ENCODE measurements around the gene GKN2. TPM values are rescaled to one million over a fixed set of nuclear protein-coding genes. Genes with fewer than 3 reads are reported as not detected.

Gene GKN2, protein sequence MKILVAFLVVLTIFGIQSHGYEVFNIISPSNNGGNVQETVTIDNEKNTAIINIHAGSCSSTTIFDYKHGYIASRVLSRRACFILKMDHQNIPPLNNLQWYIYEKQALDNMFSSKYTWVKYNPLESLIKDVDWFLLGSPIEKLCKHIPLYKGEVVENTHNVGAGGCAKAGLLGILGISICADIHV
- total RNA-seq (not detected), polyA plus RNA-seq (not detected)

DNA sequence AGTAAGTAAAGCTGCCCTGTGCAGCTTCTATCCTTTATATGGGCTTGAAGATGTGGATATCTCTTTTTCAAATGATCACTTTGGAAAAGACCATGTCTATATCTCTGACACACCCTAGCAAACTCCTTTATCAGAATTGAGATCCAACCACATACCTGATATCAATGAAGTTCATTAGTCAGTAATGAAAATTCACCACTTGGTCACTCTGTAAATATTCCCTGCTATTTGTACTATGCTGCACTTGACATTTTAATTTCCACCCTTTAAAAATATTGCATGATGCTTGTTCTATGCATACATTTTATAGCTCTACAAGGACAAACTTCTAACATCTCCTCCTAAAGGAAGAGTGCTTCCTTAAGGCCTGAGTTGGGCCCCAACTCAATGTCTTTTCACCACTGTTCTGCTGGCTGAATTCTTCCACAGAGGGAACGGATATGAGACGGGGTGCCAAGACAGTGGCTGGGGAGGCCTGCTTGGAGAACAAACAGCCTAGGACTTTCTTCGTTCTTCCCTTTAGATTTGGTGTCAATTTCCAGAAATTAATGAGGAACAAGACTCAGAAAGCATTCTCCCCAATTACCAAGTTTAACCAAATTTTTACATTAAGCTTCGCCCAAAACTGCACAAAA lies at the start of gene GKN2:
GKN2 (minus strand) TSS at position 7 of the 635 bp plus-strand sequence. CDS start 32 bp downstream, outside the sequence.
- no peaks in the 10 kb centered on the region for H3K36me3 ChIP-seq (ENCODE audit: insufficient read depth)
- DNase-seq (ENCODE audit: extremely low spot score): no peak
- H3K4me3 ChIP-seq (ENCODE audit: low read depth, low read length): no peak within 1 kb of the TSS
- H3K27ac ChIP-seq (ENCODE audit: low read depth): no peak within 1 kb of the TSS
- no peaks in the 10 kb centered on the region for H3K4me1 ChIP-seq (ENCODE audit: insufficient read depth)
- WGBS: 87% methylated on average over 4 of the region's 4 CpGs

DNA sequence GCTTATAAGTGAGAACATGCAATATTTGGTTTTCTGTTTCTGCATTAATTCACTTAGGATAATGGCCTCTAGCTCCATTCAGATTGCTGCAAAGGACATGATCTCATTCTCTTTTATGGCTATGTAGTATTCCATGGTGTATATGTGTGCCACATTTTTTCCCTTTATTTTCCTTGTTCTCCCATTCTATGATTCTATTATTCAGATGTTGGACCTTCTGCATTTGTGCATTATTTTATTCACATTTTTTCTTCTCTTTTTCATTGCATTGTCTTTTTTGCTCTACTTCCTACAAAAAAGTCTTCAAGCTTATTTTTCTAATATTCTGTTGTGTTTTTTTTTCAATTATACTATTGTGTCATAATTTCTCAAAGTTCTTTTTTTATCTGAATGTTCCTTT lies 49.2 kb upstream of the GKN2 start:
- Histone ChIP-seq H3K4me3 (ENCODE audit: low read depth, low read length) (no peak overlapping the region), H3K4me1 (ENCODE audit: insufficient read depth) (no peaks in the 10 kb centered on the region), H3K27ac (ENCODE audit: low read depth) (no peak overlapping the region), H3K36me3 (ENCODE audit: insufficient read depth) (no peaks in the 10 kb centered on the region)
- DNase-seq (ENCODE audit: extremely low spot score): no peak

DNA sequence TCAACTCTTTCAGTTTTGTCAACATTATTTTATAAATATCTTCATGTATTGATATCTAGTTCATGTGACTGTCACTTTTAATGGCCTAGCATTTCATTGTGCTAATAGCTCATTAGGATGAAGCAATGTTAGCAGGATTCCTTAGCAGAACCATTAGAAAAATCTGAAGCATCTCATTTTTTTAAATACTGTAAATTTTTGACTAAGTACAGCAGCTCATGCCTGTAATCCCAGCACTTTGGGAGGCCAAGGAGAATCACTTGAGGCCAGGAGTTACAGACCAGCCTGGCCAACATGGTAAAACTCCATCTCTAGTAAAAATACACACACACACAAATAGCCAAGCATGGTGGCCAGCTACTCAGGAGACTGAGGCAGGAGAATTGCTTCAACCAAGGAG lies 44.7 kb upstream of the GKN2 start:
- Histone ChIP-seq H3K27ac (ENCODE audit: low read depth) (no peak overlapping the region), H3K4me1 (ENCODE audit: insufficient read depth) (no peaks in the 10 kb centered on the region), H3K36me3 (ENCODE audit: insufficient read depth) (no peaks in the 10 kb centered on the region), H3K4me3 (ENCODE audit: low read depth, low read length) (no peak overlapping the region)
- DNase-seq (ENCODE audit: extremely low spot score): no peak

DNA sequence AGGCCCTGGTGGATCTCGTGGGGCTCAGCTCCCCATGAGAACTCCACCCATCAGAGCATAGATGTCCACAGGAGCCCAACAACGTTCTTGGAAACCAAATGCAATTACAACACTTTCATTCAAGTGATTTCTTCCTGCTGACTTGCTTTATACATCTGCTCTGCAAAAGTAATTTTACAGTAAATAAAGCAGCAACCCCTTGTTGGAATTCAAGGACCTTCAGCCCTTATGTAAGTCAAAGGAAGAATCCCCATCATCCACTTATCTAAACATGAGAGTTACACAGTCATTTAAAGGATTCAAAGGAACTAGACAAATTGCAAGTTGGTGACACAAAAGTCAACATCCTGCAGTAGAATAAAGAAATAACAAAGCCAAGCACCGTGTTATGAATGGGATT lies 43.2 kb upstream of the GKN2 start:
- no peaks in the 10 kb centered on the region for H3K4me1 ChIP-seq (ENCODE audit: insufficient read depth)
- WGBS: 41% methylated on average over 3 of the region's 3 CpGs
- no peak overlapping the region for H3K27ac ChIP-seq (ENCODE audit: low read depth)
- no peak for DNase-seq (ENCODE audit: extremely low spot score)
- H3K4me3 ChIP-seq (ENCODE audit: low read depth, low read length): no peak overlapping the region
- no peaks in the 10 kb centered on the region for H3K36me3 ChIP-seq (ENCODE audit: insufficient read depth)

DNA sequence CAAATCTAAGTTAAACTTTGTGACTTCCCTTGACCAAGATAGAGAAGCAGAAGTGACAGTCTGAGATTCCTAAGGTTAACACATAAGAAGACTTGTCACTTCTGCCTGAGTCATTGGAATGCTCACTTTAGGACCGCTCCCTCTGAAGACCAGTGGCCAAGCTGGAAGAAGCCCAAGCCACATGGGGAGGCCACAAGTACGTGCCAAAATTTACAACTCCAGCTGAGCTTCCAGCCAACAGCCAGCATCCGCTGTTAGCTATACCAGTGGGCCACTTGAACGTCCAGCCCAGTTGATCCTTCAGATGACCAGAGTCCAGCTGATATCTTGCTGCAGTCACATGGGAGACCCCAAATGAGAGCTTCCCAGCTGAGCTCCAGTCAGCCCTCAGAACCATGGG lies 42.2 kb upstream of the GKN2 start:
- WGBS: 68% methylated on average over 4 of the region's 4 CpGs
- Histone ChIP-seq H3K27ac (ENCODE audit: low read depth) (no peak overlapping the region), H3K4me1 (ENCODE audit: insufficient read depth) (no peaks in the 10 kb centered on the region), H3K36me3 (ENCODE audit: insufficient read depth) (no peaks in the 10 kb centered on the region), H3K4me3 (ENCODE audit: low read depth, low read length) (no peak overlapping the region)
- DNase-seq (ENCODE audit: extremely low spot score): no peak

DNA sequence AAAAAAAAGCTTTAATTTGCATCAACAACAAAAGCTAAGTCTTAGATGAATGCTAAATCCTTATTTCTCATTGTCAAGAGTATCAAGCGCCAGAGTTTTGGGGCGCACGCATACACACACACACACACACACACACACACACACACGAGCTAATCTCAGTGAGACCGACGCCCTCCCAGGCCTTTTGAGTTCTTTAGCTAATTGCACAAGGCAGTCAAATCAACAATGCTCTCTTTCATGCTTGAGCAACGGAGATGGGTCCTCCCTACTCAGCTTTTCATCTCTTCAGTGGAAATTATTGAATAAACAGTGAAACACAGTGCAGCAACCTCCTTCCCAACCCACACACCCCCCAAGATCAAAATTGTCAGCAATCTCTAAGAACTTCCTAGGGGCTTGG lies 41.0 kb upstream of the GKN2 start:
- H3K27ac ChIP-seq (ENCODE audit: low read depth): no peak overlapping the region
- DNase-seq (ENCODE audit: extremely low spot score): no peak
- H3K4me3 ChIP-seq (ENCODE audit: low read depth, low read length): no peak overlapping the region
- H3K4me1 ChIP-seq (ENCODE audit: insufficient read depth): no peaks in the 10 kb centered on the region
- H3K36me3 ChIP-seq (ENCODE audit: insufficient read depth): no peaks in the 10 kb centered on the region
- 86% methylated on average over 7 of the region's 7 CpGs for WGBS

DNA sequence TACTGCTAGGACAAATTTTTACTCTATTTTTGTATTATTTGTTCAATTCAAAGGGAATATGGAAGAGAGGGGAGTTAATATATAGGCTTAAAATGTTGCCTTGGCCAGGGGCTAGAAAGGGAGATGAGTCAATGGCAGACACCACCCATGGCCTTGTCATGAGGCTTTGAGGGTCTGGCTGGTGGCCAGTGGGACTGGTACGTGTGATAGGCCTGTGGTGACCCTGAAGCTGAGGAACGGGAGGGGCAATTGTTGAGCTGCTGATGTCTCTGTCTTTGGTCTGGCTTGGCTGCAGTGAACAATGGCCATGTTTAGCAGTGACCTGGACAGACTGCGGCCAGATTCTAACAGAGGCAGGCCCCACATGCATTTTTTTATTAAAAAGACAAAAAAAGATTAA lies 40.2 kb upstream of the GKN2 start:
- no peak overlapping the region for H3K27ac ChIP-seq (ENCODE audit: low read depth)
- no peak overlapping the region for H3K4me3 ChIP-seq (ENCODE audit: low read depth, low read length)
- no peaks in the 10 kb centered on the region for H3K4me1 ChIP-seq (ENCODE audit: insufficient read depth)
- H3K36me3 ChIP-seq (ENCODE audit: insufficient read depth): no peaks in the 10 kb centered on the region
- DNase-seq (ENCODE audit: extremely low spot score): no peak
- 91% methylated on average over 3 of the region's 3 CpGs for WGBS

DNA sequence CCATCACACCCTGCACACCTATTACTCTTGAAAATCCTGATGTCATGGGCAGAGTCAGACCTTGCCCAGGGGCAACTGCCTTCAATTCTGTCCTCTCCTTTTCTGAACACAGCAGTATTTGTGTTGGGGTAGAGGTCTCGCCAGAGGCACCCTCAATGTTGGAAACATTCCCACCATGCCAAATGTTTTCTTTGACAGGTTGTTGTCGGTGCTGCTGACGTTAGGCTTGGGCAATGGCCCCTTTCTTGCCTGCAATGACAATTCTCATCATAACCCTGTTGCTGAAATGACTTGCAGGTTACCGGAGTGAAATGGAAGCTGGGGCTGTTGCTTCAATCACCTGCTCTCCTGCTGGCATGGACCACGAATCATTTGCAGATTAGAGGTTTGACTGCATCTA lies 39.6 kb upstream of the GKN2 start:
- 84% methylated on average over 5 of the region's 5 CpGs for WGBS
- no peak overlapping the region for H3K4me3 ChIP-seq (ENCODE audit: low read depth, low read length)
- no peak overlapping the region for H3K27ac ChIP-seq (ENCODE audit: low read depth)
- no peaks in the 10 kb centered on the region for H3K36me3 ChIP-seq (ENCODE audit: insufficient read depth)
- no peaks in the 10 kb centered on the region for H3K4me1 ChIP-seq (ENCODE audit: insufficient read depth)
- DNase-seq (ENCODE audit: extremely low spot score): no peak

DNA sequence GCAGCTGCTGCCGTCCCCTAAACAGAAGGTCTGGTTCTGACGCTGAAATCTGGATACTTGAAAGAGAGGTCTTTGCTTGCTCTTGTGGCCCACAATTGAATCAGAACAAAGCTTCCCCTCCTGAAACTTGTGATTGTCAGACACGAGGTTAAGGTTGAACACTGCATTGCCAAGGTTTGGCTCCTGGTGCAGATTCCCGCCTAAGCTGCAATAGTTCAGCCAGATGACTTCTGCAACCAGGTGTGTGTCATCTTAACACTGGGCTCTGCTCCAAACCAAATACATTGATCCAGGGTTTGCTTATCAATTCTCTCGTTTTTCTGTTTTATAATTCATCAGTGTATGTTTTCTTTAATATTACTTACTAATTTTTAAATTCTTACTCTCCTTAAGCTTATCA lies 36.3 kb upstream of the GKN2 start:
- WGBS: 64% methylated on average over 5 of the region's 5 CpGs
- Histone ChIP-seq H3K4me3 (ENCODE audit: low read depth, low read length) (no peak overlapping the region), H3K36me3 (ENCODE audit: insufficient read depth) (no peaks in the 10 kb centered on the region), H3K27ac (ENCODE audit: low read depth) (no peak overlapping the region), H3K4me1 (ENCODE audit: insufficient read depth) (no peaks in the 10 kb centered on the region)
- DNase-seq (ENCODE audit: extremely low spot score): no peak

DNA sequence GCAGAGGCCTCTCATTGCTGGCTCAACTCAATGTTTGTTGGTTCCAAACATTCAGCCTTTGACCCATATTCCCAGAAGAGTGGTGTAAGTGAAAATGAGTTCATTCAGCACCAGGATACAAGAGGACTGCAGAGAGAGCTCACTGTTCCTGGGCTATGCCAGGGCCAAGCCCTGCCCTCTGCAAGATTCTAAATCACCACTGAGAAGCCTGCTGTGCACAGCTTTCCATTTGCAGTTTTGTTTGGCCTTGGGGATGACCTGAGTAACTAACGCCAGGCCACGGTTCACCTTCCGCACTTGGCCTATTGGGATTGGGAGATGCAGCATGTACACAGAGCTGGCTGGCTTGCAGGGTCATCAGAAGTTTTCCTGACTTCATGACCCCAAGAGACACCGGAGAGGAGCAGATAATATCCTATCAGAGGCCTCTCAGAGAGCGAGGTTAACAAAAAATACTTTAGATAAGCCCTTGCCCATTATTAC lies 34.4 kb upstream of the GKN2 start:
- Histone ChIP-seq H3K36me3 (ENCODE audit: insufficient read depth) (no peaks in the 10 kb centered on the region), H3K4me3 (ENCODE audit: low read depth, low read length) (no peak overlapping the region), H3K4me1 (ENCODE audit: insufficient read depth) (no peaks in the 10 kb centered on the region), H3K27ac (ENCODE audit: low read depth) (no peak overlapping the region)
- 76% methylated on average over 5 of the region's 5 CpGs for WGBS
- DNase-seq (ENCODE audit: extremely low spot score): no peak

DNA sequence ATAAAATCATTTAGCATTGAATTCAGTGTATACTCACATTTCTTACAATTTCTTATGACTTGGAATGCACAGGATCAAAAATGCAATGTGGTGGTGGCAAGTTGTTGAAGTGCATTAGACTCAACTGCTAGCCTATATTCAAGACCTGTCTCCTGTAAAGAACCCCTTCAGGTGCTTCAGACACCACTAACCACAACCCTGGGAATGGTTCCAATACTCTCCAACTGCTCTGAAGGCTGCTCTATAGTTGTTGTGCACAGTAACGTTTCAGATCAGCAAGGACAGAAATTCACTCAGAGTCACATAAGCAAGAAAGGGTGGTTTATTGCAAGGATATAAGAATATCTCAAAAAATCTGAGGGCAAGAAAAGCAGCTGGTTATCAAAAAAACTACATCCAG lies 28.3 kb upstream of the GKN2 start:
- Histone ChIP-seq H3K27ac (ENCODE audit: low read depth) (no peak overlapping the region), H3K4me1 (ENCODE audit: insufficient read depth) (no peaks in the 10 kb centered on the region), H3K4me3 (ENCODE audit: low read depth, low read length) (no peak overlapping the region), H3K36me3 (ENCODE audit: insufficient read depth) (no peaks in the 10 kb centered on the region)
- DNase-seq (ENCODE audit: extremely low spot score): no peak
- WGBS: 75% methylated on average over 1 of the region's 1 CpG

DNA sequence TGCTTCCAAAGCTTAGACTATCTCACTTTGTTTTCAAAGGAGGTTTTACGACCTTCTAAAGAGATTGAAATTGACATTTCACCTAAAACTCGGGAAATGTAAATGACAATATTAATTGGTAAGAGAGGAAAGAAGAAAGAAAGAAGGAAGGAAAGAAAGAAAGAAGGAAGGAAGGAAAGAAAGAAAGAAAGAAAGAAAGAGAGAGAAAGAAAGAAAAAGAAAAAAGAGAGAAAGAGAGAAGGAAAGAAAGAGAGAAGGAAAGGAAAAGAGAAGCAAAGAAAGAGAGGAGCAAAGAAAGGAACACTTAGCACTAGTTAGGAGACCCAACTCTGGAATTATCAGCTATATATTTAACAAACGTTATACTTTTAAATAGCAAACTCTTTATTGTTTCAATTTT lies 25.4 kb upstream of the GKN2 start:
- 67% methylated on average over 3 of the region's 3 CpGs for WGBS
- Histone ChIP-seq H3K36me3 (ENCODE audit: insufficient read depth) (no peaks in the 10 kb centered on the region), H3K27ac (ENCODE audit: low read depth) (no peak overlapping the region), H3K4me3 (ENCODE audit: low read depth, low read length) (no peak overlapping the region), H3K4me1 (ENCODE audit: insufficient read depth) (no peaks in the 10 kb centered on the region)
- DNase-seq (ENCODE audit: extremely low spot score): no peak

DNA sequence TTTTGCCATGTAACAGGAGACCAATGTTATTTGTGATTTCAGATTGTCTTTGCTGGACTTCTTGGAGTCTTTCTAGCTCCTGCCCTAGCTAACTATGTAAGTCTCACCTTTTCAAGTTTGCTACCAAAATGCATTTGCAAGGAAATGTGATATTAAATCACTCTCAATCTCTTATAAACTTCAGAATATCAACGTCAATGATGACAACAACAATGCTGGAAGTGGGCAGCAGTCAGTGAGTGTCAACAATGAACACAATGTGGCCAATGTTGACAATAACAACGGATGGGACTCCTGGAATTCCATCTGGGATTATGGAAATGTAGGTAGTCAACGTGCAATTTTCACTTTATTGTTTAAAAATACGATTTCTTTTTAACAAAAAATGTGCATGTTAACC lies 24.8 kb upstream of the GKN2 start:
- Histone ChIP-seq H3K36me3 (ENCODE audit: insufficient read depth) (no peaks in the 10 kb centered on the region), H3K27ac (ENCODE audit: low read depth) (no peak overlapping the region), H3K4me1 (ENCODE audit: insufficient read depth) (no peaks in the 10 kb centered on the region), H3K4me3 (ENCODE audit: low read depth, low read length) (no peak overlapping the region)
- no peak for DNase-seq (ENCODE audit: extremely low spot score)
- WGBS: 80% methylated on average over 4 of the region's 4 CpGs

DNA sequence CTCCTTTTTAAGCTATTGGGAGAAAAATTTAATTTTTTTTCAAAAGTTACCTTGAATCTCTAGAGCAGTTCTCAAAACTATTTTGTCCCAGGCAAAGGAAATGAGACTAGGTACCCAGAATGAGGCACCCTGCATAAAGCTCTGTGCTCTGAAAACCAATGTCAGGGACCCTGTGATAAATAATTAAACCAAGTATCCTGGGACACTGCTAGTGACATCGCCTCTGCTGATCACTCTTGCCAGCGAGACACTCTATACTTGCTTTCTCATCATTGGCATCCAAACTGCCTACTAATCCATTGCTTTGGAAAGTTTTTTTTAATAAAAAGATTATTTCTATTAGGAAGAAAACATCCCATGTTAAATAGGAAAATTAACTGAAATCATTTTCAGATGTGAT lies 23.2 kb upstream of the GKN2 start:
- H3K36me3 ChIP-seq (ENCODE audit: insufficient read depth): no peaks in the 10 kb centered on the region
- H3K27ac ChIP-seq (ENCODE audit: low read depth): no peak overlapping the region
- no peak for DNase-seq (ENCODE audit: extremely low spot score)
- H3K4me3 ChIP-seq (ENCODE audit: low read depth, low read length): no peak overlapping the region
- WGBS: over 99% methylated on average over 2 of the region's 2 CpGs
- no peaks in the 10 kb centered on the region for H3K4me1 ChIP-seq (ENCODE audit: insufficient read depth)
